HG03565 (cell line): ENCODE results near the gene PRDX6.
"Not testable (repeated sequence)": the region's sequence is repeated elsewhere in the genome, so short reads cannot be mapped to it uniquely, and the experiment has no call there.

Source experiments
- ATAC-seq: cut with Tn5 transposase; IDR thresholded peaks from one replicate; pipeline ENCODE4 v1.9.1; 2021; ENCODE audit warnings: mild to moderate bottlenecking, moderate library complexity; ENCODE audit not compliant: unreplicated experiment

PRDX6 gene

GRCh38 chr1:173495609-173496267 is 18.6 kb downstream of the PRDX6 start:
- ATAC-seq, result no peak

DNA sequence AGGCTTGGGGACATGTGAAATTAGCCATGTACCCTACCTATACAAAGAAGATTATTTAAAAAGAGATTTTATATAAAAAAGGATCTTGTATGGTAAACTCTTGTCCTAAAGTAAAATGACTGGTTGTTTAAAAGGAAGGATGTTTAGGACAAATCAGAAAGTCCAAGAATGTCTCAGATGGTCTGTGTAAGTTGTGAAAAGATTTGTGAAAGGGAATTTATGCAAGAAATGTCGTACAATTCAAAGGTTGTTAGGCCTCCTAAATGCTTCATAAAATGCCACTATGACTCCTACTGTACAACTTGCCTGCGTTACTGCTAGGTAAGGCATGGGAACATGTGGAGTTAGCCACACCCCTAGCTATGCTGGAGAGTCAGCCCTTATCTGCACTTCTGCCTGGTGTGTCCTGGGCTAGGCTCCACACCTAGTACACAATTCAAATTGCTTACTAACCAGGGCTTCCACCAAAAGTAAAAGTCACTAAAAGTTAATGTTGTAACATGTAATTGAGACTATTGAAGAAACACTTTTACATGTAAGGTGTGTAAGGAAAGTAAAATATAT is 19.7 kb downstream of the PRDX6 start:
- no peak for ATAC-seq

DNA sequence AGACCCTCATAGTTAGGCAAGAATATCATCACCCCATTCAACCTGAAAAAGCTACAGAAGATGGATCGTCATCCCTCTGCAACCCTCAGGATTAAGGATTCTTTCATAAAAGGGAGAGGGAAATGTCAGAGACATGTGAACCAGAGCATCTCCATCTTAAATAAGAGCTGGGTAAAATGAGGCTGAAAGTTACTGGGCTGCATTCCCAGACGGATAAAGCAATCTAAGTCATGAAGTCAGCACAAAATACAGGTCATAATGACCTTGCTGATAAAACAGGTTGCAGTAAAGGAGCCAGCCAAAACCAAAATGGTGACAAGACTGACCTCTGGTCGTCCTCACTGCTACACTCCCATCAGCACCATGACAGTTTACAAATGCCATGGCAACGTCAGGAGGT is 22.6 kb downstream of the PRDX6 start:
- ATAC-seq, result no peak

GRCh38 chr1:173502104-173502503 is 25.0 kb downstream of the PRDX6 start:
- no peak for ATAC-seq

GRCh38 chr1:173503391-173503790 is 26.3 kb downstream of the PRDX6 start:
- no peak for ATAC-seq

- no peak for ATAC-seq
Measured at GRCh38 chr1:173504268-173504667, 27.1 kb downstream of the PRDX6 start.

DNA sequence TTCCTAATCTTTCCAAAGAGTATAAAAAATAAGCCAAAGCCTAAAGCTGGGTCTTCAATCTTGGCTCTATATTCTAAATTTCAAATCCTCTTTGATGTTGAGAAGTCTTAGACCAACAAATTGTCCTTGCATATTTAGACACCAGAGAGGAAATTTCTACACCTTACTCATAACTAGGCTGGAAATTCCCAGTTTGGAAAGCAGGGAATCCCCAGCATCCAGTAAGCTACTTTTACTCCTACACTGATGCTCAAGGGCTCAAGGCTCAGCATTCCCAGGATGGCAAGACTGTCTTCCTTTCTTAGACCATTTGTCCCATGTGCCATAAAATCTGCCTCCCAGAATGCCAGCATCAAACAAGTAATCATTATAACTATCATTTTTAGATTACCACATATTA is 28.3 kb downstream of the PRDX6 start:
- no peak for ATAC-seq

DNA sequence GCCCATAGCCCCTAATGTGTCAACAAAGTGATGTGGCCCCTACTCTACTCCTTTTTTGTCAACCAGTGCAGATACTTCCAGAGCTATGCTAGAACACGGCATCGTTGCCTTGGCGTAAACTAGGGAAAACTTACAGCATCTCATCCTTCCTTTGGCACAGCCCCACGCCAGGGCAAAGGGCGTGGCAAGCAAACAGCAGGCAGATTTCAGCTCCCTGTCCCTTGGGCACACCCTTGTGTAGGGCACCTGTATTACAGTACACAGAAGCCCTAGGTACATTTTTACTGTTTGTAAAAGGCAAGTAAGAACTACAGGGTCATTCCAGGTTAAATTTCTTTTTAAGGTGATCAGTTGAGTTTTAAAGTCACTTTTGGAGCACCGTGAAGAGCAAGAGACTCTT is 29.3 kb downstream of the PRDX6 start:
- ATAC-seq, result no peak

GRCh38 chr1:173507205-173507846 is 30.2 kb downstream of the PRDX6 start:
- no peak for ATAC-seq

GRCh38 chr1:173507847-173508209 is 30.7 kb downstream of the PRDX6 start:
- ATAC-seq, result no peak

DNA sequence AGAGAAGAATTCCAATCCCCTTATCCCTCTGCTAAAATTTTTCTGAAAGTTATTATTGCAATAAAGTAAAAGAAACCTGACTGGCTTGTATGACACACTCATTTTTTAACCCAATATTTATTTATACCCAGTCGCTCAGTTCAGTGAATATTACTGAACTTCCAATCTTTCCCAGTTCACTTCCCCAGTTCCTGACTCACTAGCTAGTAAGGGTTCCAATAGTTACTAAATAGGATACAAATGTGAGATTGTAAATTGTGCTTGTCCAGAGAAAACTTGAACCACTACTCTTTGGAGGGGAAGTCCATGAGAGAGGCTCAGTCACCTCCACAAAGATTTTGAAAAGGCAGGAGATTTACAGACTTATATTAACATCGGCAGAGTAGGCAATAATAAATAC is 31.4 kb downstream of the PRDX6 start:
- no peak for ATAC-seq

GRCh38 chr1:173509797-173510196 is 32.7 kb downstream of the PRDX6 start:
- no peak for ATAC-seq

- not testable (repeated sequence) for ATAC-seq
Measured at GRCh38 chr1:173514503-173514902, 37.4 kb downstream of the PRDX6 start.

GRCh38 chr1:173520799-173521198 is 43.7 kb downstream of the PRDX6 start:
- ATAC-seq, result no peak

DNA sequence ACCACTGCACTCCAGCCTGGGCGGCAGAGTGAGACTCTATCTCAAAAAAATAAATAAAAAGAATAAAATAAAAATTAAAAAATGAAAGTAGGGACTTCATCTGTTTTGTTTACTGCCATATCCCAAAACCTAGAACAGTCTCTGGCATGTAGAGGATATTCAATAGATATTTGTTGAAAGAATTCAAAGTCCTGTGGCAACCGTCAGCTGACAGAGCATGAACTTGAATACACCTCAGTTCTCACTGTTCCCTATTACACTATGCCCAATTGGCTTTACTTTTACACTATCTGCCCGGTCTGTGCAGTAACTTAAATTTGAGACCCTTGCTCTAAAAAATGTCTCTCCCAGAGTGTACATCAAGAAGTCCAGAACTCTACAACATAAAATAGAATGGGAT is 46.2 kb downstream of the PRDX6 start:
- ATAC-seq, result no peak

DNA sequence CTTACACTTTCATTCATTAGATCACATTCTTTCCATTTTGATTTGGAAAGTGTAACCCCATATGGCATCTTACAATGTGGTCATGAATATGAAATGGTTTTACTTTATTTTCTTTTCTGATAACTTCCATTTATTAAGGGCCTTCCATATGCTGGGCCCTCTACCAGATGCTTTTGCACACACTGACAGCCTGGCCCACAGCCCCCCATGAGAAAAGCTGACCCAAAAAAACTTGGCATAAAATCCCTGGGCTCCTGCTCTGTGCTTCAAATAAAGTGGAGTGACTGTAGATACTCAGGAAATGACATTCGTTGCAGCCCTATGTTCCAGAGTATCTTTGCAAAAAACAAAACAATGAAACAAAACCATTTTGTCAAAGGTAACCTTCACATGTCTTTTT is 48.8 kb downstream of the PRDX6 start:
- ATAC-seq, result no peak

DNA sequence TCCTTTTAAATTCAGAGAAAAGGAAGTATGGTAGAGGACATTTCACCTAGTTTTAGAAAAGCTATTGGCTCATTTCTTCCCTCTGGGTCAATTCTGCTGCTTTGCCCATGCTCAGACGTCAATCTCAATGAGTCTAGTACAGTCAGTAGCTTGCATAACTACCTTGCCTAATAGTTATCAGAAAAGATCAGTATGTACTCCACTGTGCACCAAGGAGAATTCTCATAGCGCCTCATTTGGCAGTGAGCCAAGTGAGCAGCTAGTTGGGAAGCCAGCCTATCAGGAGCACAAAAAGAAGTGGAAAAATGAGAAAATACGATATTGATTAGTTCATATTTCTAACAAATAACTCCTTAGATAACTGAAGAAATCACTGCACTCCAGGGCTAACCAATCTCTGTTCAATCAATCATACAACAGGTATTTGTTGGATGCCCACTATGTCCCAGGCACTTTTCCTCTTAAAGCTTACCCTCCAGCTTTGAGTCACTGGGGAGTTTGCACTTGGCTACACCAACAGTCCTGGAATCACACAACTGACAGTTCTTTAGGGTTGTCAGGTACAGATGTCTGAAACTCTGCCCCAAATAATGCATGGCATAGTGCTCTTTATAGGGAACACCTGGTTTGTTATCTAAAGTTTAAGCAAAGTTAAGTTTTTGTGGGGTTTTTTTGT is 50.2 kb downstream of the PRDX6 start:
- no peak for ATAC-seq

DNA sequence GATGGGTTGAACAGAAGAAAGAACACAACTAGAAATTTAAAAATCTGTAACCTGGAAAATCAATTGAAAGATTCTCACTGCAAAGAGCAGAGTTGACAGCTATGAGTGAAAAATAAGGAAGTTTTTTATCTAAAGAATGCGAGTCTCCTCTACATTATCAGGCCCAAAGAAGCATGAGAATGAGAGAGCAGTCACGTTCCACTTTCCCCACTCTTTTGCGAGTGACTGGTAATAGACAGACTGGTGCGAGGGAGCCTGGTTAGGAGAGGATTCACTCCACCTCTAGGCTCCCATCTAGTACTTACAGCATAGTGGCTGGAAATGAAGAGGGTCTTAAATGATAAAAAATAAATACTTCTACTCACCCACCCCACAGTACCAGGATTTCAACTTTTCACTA is 52.0 kb downstream of the PRDX6 start:
- no peak for ATAC-seq

- ATAC-seq, result no peak
Measured at GRCh38 chr1:173530795-173531693, 53.9 kb downstream of the PRDX6 start.

- ATAC-seq, result no peak
Measured at GRCh38 chr1:173532237-173532636, 55.1 kb downstream of the PRDX6 start.

- no peak for ATAC-seq
Measured at GRCh38 chr1:173536223-173536622, 59.1 kb downstream of the PRDX6 start.
